NCI-H1092 treated with DMSO at 0.1 percent for 48 hours (cell line): Measurements from ENCODE around the gene HOXB6.

Source experiments
- DNase-seq: peaks from one replicate; lab custom pipeline; 2025; lab: John Stamatoyannopoulos, UW

The HOXB6 gene

GRCh38 chr17:48579471-48579759, 25.4 kb downstream of the HOXB6 start:
- DNase-seq, result no peak

- DNase-seq, result no peak
Observed at GRCh38 chr17:48578616-48579470, 25.9 kb downstream of the HOXB6 start.

GRCh38 chr17:48577946-48578615, 26.7 kb downstream of the HOXB6 start, which contains the start of gene HOXB4:
HOXB4 (minus strand) TSS chr17:48578350; CDS start chr17:48578319, 31 bp downstream.
- no peak for DNase-seq

DNA sequence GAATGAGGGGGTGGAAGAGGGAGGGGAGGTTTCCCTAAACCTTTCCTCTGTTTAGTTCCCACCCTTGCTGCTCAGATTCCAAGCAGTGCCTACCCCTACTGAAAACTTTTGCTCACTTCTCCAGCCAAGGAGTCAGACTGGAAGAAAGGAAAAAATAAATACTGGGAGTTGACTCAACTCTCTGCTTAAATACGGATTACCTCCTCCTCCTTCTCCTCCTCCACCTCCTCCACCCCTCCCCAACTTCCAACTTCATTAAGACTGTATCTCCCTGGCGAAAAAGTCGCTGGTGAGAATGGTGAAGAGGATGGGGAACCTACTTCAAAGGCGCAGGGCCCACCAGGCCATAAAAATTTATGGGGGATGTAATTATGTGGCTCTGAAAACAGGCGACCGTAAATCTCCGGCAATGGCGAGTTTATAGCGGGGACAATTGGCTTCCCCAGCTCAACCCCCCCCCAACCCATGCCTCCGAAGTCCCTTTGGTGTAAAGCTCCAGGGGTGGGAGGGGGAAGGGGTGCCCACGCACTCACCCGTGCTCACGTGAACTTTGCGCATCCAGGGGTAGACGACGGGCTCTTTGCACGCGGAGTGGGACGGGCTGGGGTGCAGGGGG, 27.3 kb downstream of the HOXB6 start:
- no peak for DNase-seq

GRCh38 chr17:48576479-48577309, 28.1 kb downstream of the HOXB6 start:
- DNase-seq, result no peak

- DNase-seq, result no peak
Observed at GRCh38 chr17:48575673-48576478, 28.9 kb downstream of the HOXB6 start.

- DNase-seq, result no peak
Observed at GRCh38 chr17:48575066-48575582, 29.7 kb downstream of the HOXB6 start.

- DNase-seq, result no peak
Observed at GRCh38 chr17:48574505-48575065, 30.2 kb downstream of the HOXB6 start.

GRCh38 chr17:48571826-48572417, 32.9 kb downstream of the HOXB6 start:
- DNase-seq, result no peak

- DNase-seq, result no peak
Observed at GRCh38 chr17:48571024-48571818, 33.6 kb downstream of the HOXB6 start.

- no peak for DNase-seq
Observed at GRCh38 chr17:48570325-48571023, 34.3 kb downstream of the HOXB6 start.

- no peak for DNase-seq
Observed at GRCh38 chr17:48569674-48570324, 35.0 kb downstream of the HOXB6 start.

- DNase-seq, result no peak
Observed at GRCh38 chr17:48569240-48569582, 35.6 kb downstream of the HOXB6 start.

GRCh38 chr17:48568499-48569239, 36.1 kb downstream of the HOXB6 start:
- DNase-seq, result no peak

DNA sequence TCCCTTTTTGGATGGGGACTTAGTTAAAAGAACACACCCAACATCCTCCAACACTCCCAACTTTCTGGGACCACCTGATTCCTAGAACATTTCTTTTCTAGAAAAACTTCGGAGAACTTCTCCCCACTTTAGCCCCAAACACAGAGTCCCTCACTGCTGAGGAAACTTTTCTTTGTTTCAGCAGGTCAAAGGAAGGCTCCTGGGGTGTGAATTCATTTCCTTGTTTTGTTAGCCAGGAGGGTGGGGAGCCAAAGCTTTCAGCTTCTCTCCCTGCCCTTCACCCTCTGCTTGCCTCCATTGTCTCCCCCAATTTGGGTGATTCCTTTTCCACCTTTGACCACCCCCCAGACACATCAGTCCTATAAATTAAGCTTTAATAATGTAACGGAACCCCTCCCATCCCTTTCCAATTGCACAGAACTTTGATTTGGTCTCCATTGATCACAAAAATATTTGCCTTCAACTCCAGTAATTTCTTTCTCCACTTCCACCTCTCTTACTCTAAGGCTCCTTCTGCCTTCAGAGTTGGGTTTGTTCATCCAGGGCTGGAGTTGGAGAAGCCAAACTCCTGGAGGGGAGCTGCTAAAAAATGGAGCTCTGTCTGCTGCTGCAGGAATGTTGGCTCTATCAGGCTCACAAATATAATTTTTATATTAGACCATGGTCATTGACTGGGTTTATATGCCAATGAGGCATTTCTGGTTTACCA, 37.0 kb downstream of the HOXB6 start:
- DNase-seq, result no peak

DNA sequence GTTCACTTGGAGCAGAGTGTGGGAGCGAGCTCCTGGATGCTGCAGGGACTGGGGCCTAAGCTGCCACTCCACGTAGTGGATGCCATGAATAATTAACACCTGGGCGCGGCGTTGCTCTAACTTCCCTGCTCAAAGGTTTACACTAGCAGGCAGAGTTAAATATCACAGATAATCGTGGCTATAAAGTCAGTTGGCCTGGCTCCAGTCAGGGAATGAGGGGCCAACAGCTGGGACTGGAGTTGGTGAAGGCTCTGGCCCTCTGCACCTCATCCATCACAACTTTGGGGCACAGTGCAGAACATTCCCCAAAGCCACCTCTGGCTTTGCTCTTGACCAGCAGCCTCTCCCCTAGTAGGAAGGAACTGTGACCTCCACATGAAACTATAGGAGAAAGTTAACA, 37.6 kb downstream of the HOXB6 start:
- DNase-seq, result no peak

DNA sequence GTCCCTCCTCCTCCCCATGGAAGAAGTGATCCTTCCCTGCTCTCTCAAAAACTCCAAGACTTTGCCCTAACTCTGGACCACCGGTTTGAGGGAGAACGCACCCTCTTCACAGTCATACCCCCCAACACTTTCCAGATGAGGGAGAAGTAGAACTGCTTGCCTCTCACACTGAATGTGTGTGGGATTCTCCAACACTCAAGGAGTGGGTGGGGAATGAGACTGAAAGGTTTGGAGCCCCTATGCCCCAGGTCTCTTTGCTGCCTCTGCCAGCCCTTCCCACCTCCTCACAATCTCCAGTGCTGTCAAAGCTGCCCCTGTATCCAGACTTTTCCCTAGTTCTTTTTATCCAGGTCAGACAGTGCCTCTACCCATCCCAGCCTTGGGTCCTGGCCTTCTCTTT, 38.1 kb downstream of the HOXB6 start:
- no peak for DNase-seq
